ENCODE data around the gene MAP3K2. TPM values are rescaled to one million over a fixed set of nuclear protein-coding genes. Genes with fewer than 3 reads are reported as not detected.
A peak's percentile ranks its signal among the peaks of the same experiment; 100 is the strongest.

Gene MAP3K2
- total and polyA plus RNA-seq, 2 of the 8 experiments (the other 6 are each of a cell fraction or from before 2014, with no cell fraction given), result 2.0 to 23.2 TPM

DNA sequence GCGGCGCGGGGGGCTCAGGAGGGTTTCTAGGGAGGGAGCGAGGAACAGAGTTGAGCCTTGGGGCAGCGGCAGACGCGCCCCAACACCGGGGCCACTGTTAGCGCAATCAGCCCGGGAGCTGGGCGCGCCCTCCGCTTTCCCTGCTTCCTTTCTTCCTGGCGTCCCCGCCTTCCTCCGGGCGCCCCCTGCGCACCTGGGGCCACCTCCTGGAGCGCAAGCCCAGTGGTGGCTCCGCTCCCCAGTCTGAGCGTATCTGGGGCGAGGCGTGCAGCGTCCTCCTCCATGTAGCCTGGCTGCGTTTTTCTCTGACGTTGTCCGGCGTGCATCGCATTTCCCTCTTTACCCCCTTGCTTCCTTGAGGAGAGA is 35.7 kb upstream of the MAP3K2 start:
- peaks cover 12% of the 10 kb centered on the region for H3K23me2 ChIP-seq (ENCODE audit: low read depth, low read length)
- no peak overlapping the region for H2AK5ac ChIP-seq (ENCODE audit: low read depth, low read length)
- H3K4ac ChIP-seq (replicated peaks; ENCODE audit: insufficient read length, low read depth, low read length), result no peak overlapping the region
- H3K18ac ChIP-seq (ENCODE audit: extremely low read depth, low read length), result no peak overlapping the region; the same call in 1 of the 2 replicates
- no peaks in the 10 kb centered on the region for H3K36me3 ChIP-seq (ENCODE audit: control insufficient read depth in 2 of 4, insufficient read depth in 4 of 4, low read length in 3 of 4)
- H3K9me3 ChIP-seq (ENCODE audit: insufficient read depth in 2 of 2, low read depth in 1 of 2, low read length in 1 of 2), result no peaks in the 10 kb centered on the region
- CTCF ChIA-PET (ENCODE audit: partially characterized antibody), result interaction anchor here (1.5 to 9.2 kb wide), 6 partner anchors 7 to 99 kb away, joined by 3 to 74 read pairs (median 20); partner anchors contain the start of gene PROC
- no peak overlapping the region for H4K91ac ChIP-seq (replicated peaks; ENCODE audit: insufficient read length, low read length)
- peaks cover 0 to 29% (median 27%) of the 10 kb centered on the region in 4 experiments; a peak in 6 of 7 replicates for H3K27me3 ChIP-seq (replicated peaks in 1 of 4; ENCODE audit: control insufficient read depth in 3 of 4, extremely low read depth in 1 of 4, insufficient read depth in 3 of 4, low read length in 3 of 4)
- no peak overlapping the region for H3K56ac ChIP-seq (replicated peaks; ENCODE audit: insufficient read length, low read depth, low read length)
- no peak for FAIRE-seq
- H4K20me1 ChIP-seq (replicated peaks in 1 of 2; ENCODE audit: control insufficient read depth in 1 of 2, insufficient read depth in 2 of 2, low read length in 2 of 2), result peaks cover 0 to 2% of the 10 kb centered on the region in 2 experiments
- H2BK15ac ChIP-seq (ENCODE audit: low read length), result 0 out of 2 replicates have a peak overlapping the region, but pooled peaks have one; percentile 81
- no peak overlapping the region for H2BK20ac ChIP-seq (ENCODE audit: low read length)
- no peak overlapping the region for H3K9ac ChIP-seq (replicated peaks in 1 of 4; ENCODE audit: extremely low read depth in 1 of 4, low read depth in 3 of 4, low read length in 3 of 4)
- no peak overlapping the region for H2BK120ac ChIP-seq (replicated peaks; ENCODE audit: low read depth, low read length)
- H4K8ac ChIP-seq (ENCODE audit: extremely low read depth, insufficient read depth, low read length), result no peak overlapping the region
- H2BK5ac ChIP-seq (ENCODE audit: low read depth, low read length), result no peak overlapping the region; the same call in 1 of the 2 replicates
- H3K23ac ChIP-seq (ENCODE audit: insufficient read length), result no peak overlapping the region
- H3K4me2 ChIP-seq (ENCODE audit: insufficient read depth in 1 of 2, low read depth in 2 of 2, low read length in 2 of 2), result peak overlapping the region; percentile 87 to 97
- peak overlapping the region; percentile 11; the same call in 1 of the 2 replicates for H2AFZ ChIP-seq (ENCODE audit: low read length)
- no peak overlapping the region for H2BK12ac ChIP-seq (ENCODE audit: low read depth, low read length)
- 3% methylated on average over 28 of the region's 29 CpGs; no CpG with 5 or more reads in 1 of the 2 experiments for WGBS, 2 experiments (ENCODE audit: extremely low coverage in 1 of 2, insufficient coverage in 1 of 2, insufficient read length in 1 of 2, insufficient replicate concordance in 2 of 2, low coverage in 1 of 2, low lambda C conversion rate in 2 of 2, missing lambda C conversion rate in 1 of 2)
- peaks cover 0 to 13% (median 5%) of the 10 kb centered on the region in 4 experiments; a peak in 5 of 7 replicates for H3K4me1 ChIP-seq (replicated peaks in 1 of 4; ENCODE audit: control insufficient read depth in 3 of 4, insufficient read depth in 4 of 4, low read length in 3 of 4)
- no peak overlapping the region for H4K5ac ChIP-seq (ENCODE audit: insufficient read length, low read depth, low read length)
- peak overlapping the region; percentile 57 to 85 (median 59) for H3K4me3 ChIP-seq (ENCODE audit: extremely low read depth in 1 of 4, insufficient read depth in 2 of 4, low read depth in 3 of 4, low read length in 4 of 4)
- POLR2A ChIA-PET (ENCODE audit: partially characterized antibody), result interaction anchor here (1.2 to 1.7 kb wide), 7 partner anchors 9 to 129 kb away, joined by 3 to 5 read pairs (median 4); partner anchors contain the start of gene ERCC3
- no peaks in the 10 kb centered on the region for H3K79me1 ChIP-seq (ENCODE audit: low read depth, low read length)
- DNase-seq (ENCODE audit: low read depth in 1 of 2, low spot score in 2 of 2), result peak in 1 of 2 experiments; percentile 77
- H3K27ac ChIP-seq (ENCODE audit: low read depth, low read length), result no peak overlapping the region
- no peaks in the 10 kb centered on the region for H3K79me2 ChIP-seq (ENCODE audit: control insufficient read depth in 1 of 2, insufficient read depth in 2 of 2, low read length in 2 of 2)
- no peak overlapping the region for H3K14ac ChIP-seq (ENCODE audit: insufficient read length)
- no peak for TF ChIP-seq YY1 (IDR thresholded peaks at IDR 0.05; ENCODE audit: low read depth, low read length)
